ENCODE measurements around the gene IMMP2L.

Gene IMMP2L

GRCh38 chr7:111057066-111057465, 505.2 kb downstream of the IMMP2L start:
- no peaks in the 10 kb centered on the region for H3K27me3 ChIP-seq (ENCODE audit: insufficient read depth, low read length, poor library complexity)
- no peaks in the 10 kb centered on the region for H4K20me1 ChIP-seq (ENCODE audit: insufficient read depth, low read length)
- no peak for ATAC-seq (ENCODE audit: insufficient read depth, low read depth)
- no peak overlapping the region for H3K4me3 ChIP-seq (ENCODE audit: low read depth in 1 of 2, low read length in 2 of 2)
- no peaks in the 10 kb centered on the region for H3K36me3 ChIP-seq (ENCODE audit: insufficient read depth, low read length)
- TF ChIP-seq EZH2 (IDR thresholded peaks at IDR 0.05; ENCODE audit: borderline replicate concordance, low read depth, low read length, severe bottlenecking), result no peak
- TF ChIP-seq CTCF (IDR thresholded peaks at IDR 0.05; ENCODE audit: borderline replicate concordance, extremely low read depth, low read length, poor library complexity, severe bottlenecking), result no peak
- peaks cover 3% of the 10 kb centered on the region for H3K9me3 ChIP-seq (ENCODE audit: insufficient read depth, low read length, severe bottlenecking)
- H3K4me2 ChIP-seq (ENCODE audit: insufficient read depth, low read length), result no peak overlapping the region
- H3K4me1 ChIP-seq (ENCODE audit: insufficient read depth, low read length), result peaks cover 8% of the 10 kb centered on the region
- no peak overlapping the region for H3K27ac ChIP-seq (ENCODE audit: low read length)
- H2AFZ ChIP-seq (ENCODE audit: low read depth, low read length), result no peak overlapping the region
- H3K9ac ChIP-seq (ENCODE audit: low read depth, low read length), result no peak overlapping the region
- no peak for DNase-seq
- H3K79me2 ChIP-seq (ENCODE audit: insufficient read depth, low read length), result no peaks in the 10 kb centered on the region

GRCh38 chr7:111056371-111056770, 505.9 kb downstream of the IMMP2L start:
- ATAC-seq (ENCODE audit: insufficient read depth, low read depth), result no peak
- H3K9ac ChIP-seq (ENCODE audit: low read depth, low read length), result no peak overlapping the region

GRCh38 chr7:111053035-111053434, 509.3 kb downstream of the IMMP2L start:
- no peak overlapping the region for H3K4me3 ChIP-seq (ENCODE audit: low read depth in 1 of 2, low read length in 2 of 2)
- H3K79me2 ChIP-seq (ENCODE audit: insufficient read depth, low read length), result no peaks in the 10 kb centered on the region
- peaks cover 8% of the 10 kb centered on the region for H3K4me1 ChIP-seq (ENCODE audit: insufficient read depth, low read length)
- H3K9ac ChIP-seq (ENCODE audit: low read depth, low read length), result no peak overlapping the region
- H2AFZ ChIP-seq (ENCODE audit: low read depth, low read length), result no peak overlapping the region
- DNase-seq (no peak), ATAC-seq (ENCODE audit: insufficient read depth, low read depth) (no peak)
- no peak overlapping the region for H3K27ac ChIP-seq (ENCODE audit: low read length)
- no peaks in the 10 kb centered on the region for H3K27me3 ChIP-seq (ENCODE audit: insufficient read depth, low read length, poor library complexity)
- H3K4me2 ChIP-seq (ENCODE audit: insufficient read depth, low read length), result no peak overlapping the region
- H3K9me3 ChIP-seq (ENCODE audit: insufficient read depth, low read length, severe bottlenecking), result no peaks in the 10 kb centered on the region
- no peaks in the 10 kb centered on the region for H4K20me1 ChIP-seq (ENCODE audit: insufficient read depth, low read length)
- no peaks in the 10 kb centered on the region for H3K36me3 ChIP-seq (ENCODE audit: insufficient read depth, low read length)
- no peak for TF ChIP-seq EZH2 (IDR thresholded peaks at IDR 0.05; ENCODE audit: borderline replicate concordance, low read depth, low read length, severe bottlenecking)
- TF ChIP-seq CTCF (IDR thresholded peaks at IDR 0.05; ENCODE audit: borderline replicate concordance, extremely low read depth, low read length, poor library complexity, severe bottlenecking), result no peak

More at GRCh38 chr7:111056371-111056770, 505.9 kb downstream of the IMMP2L start:
- Histone ChIP-seq H3K9me3 (ENCODE audit: insufficient read depth, low read length, severe bottlenecking) (no peaks in the 10 kb centered on the region), H2AFZ (ENCODE audit: low read depth, low read length) (no peak overlapping the region), H4K20me1 (ENCODE audit: insufficient read depth, low read length) (no peaks in the 10 kb centered on the region), H3K27ac (ENCODE audit: low read length) (no peak overlapping the region), H3K4me3 (ENCODE audit: low read depth in 1 of 2, low read length in 2 of 2) (no peak overlapping the region), H3K79me2 (ENCODE audit: insufficient read depth, low read length) (no peaks in the 10 kb centered on the region), H3K36me3 (ENCODE audit: insufficient read depth, low read length) (no peaks in the 10 kb centered on the region), H3K27me3 (ENCODE audit: insufficient read depth, low read length, poor library complexity) (no peaks in the 10 kb centered on the region), H3K4me2 (ENCODE audit: insufficient read depth, low read length) (no peak overlapping the region), H3K4me1 (ENCODE audit: insufficient read depth, low read length) (peaks cover 8% of the 10 kb centered on the region)
- TF ChIP-seq EZH2 (IDR thresholded peaks at IDR 0.05; ENCODE audit: borderline replicate concordance, low read depth, low read length, severe bottlenecking), result no peak
- no peak for TF ChIP-seq CTCF (IDR thresholded peaks at IDR 0.05; ENCODE audit: borderline replicate concordance, extremely low read depth, low read length, poor library complexity, severe bottlenecking)
- DNase-seq, result no peak

- TF ChIP-seq EZH2 (IDR thresholded peaks at IDR 0.05; ENCODE audit: borderline replicate concordance, low read depth, low read length, severe bottlenecking), result no peak
- no peak for TF ChIP-seq CTCF (IDR thresholded peaks at IDR 0.05; ENCODE audit: borderline replicate concordance, extremely low read depth, low read length, poor library complexity, severe bottlenecking)
- no peak for ATAC-seq (ENCODE audit: insufficient read depth, low read depth)
- no peak for DNase-seq
- no peak overlapping the region for H3K27ac ChIP-seq (ENCODE audit: low read length)
- H3K4me1 ChIP-seq (ENCODE audit: insufficient read depth, low read length), result peaks cover 8% of the 10 kb centered on the region
- H2AFZ ChIP-seq (ENCODE audit: low read depth, low read length), result no peak overlapping the region
- H3K4me3 ChIP-seq (ENCODE audit: low read depth in 1 of 2, low read length in 2 of 2), result no peak overlapping the region
- H3K9ac ChIP-seq (ENCODE audit: low read depth, low read length), result no peak overlapping the region
- H3K4me2 ChIP-seq (ENCODE audit: insufficient read depth, low read length), result no peak overlapping the region
- H3K27me3 ChIP-seq (ENCODE audit: insufficient read depth, low read length, poor library complexity), result no peaks in the 10 kb centered on the region
- H3K36me3 ChIP-seq (ENCODE audit: insufficient read depth, low read length), result no peaks in the 10 kb centered on the region
- no peaks in the 10 kb centered on the region for H3K79me2 ChIP-seq (ENCODE audit: insufficient read depth, low read length)
- no peaks in the 10 kb centered on the region for H4K20me1 ChIP-seq (ENCODE audit: insufficient read depth, low read length)
- no peaks in the 10 kb centered on the region for H3K9me3 ChIP-seq (ENCODE audit: insufficient read depth, low read length, severe bottlenecking)
These were observed 510.5 kb downstream of the IMMP2L start for GRCh38 chr7:111051832-111052231.
